Endodermal cell (in vitro differentiated cells): Measurements from ENCODE around the gene KIAA1614. TPM values are rescaled to one million over a fixed set of nuclear protein-coding genes. Genes with fewer than 3 reads are reported as not detected.
"Not testable (repeated sequence)": the region's sequence is repeated elsewhere in the genome, so short reads cannot be mapped to it uniquely, and the experiment has no call there.

ENCODE experiments used
- DNase-seq: peaks from one replicate; pipeline ENCODE4 v3.0.0-alpha.2; 2017
- H3K27ac ChIP-seq: 2 replicates; pipeline ENCODE4 v1.5.1; 2013; ENCODE audit warnings: mild to moderate bottlenecking, low read depth, low read length, moderate library complexity
- H3K27me3 ChIP-seq: 2 replicates; pipeline ENCODE4 v1.6.1; 2013; ENCODE audit warnings: mild to moderate bottlenecking, low read length, moderate library complexity; ENCODE audit not compliant: insufficient read depth, control insufficient read depth, poor library complexity, severe bottlenecking
- H3K36me3 ChIP-seq: 2 replicates; pipeline ENCODE4 v1.7.0; 2013; ENCODE audit warnings: mild to moderate bottlenecking, low read length, moderate library complexity; ENCODE audit not compliant: control insufficient read depth, insufficient read depth
- H3K4me1 ChIP-seq: one replicate; pipeline ENCODE4 v1.7.0; 2013; ENCODE audit warnings: low read length; ENCODE audit not compliant: control insufficient read depth, insufficient read depth
- H3K4me3 ChIP-seq: 2 replicates; pipeline ENCODE4 v1.5.1; 2013; ENCODE audit warnings: mild to moderate bottlenecking, low read length, moderate library complexity
- H3K9ac ChIP-seq: 2 replicates; pipeline ENCODE4 v1.6.1; 2013; ENCODE audit warnings: mild to moderate bottlenecking, low read length, moderate library complexity; ENCODE audit not compliant: poor library complexity, severe bottlenecking; ENCODE audit errors: extremely low read depth
- H3K9me3 ChIP-seq: 2 replicates; pipeline ENCODE4 v1.6.1; 2013; ENCODE audit warnings: mild to moderate bottlenecking, low read length, moderate library complexity; ENCODE audit not compliant: control insufficient read depth
- H3K27ac Mint-ChIP-seq: 2 replicates; pipeline ENCODE4 v1.8.0; 2020; ENCODE audit warnings: mixed read lengths
- H3K27me3 Mint-ChIP-seq: 2 replicates; pipeline ENCODE4 v1.8.0; 2021; ENCODE audit warnings: mild to moderate bottlenecking, mixed read lengths; ENCODE audit not compliant: insufficient read depth
- H3K36me3 Mint-ChIP-seq: 2 replicates; pipeline ENCODE4 v1.8.0; 2020; ENCODE audit warnings: low read depth, mixed read lengths
- H3K4me1 Mint-ChIP-seq: 2 replicates; pipeline ENCODE4 v1.8.0; 2020; ENCODE audit warnings: mixed read lengths
- H3K4me3 Mint-ChIP-seq: 2 replicates; pipeline ENCODE4 v1.8.0; 2020; ENCODE audit warnings: mild to moderate bottlenecking, moderate library complexity, mixed read lengths
- H3K9me3 Mint-ChIP-seq: 2 replicates; pipeline ENCODE4 v1.8.0; 2020; ENCODE audit warnings: mild to moderate bottlenecking, mixed read lengths
- CTCF ChIP-seq: fragments of 200-600 bp; sonication (generic); conservative IDR thresholded peaks from 2 replicates; pipeline ENCODE4 v1.5.0; 2021; ENCODE audit warnings: antibody characterized with exemption, mild to moderate bottlenecking
- WGBS, 2 experiments: methylation state at CpG; one replicate each; pipeline versions ENCODE4 v1.1.5 to v1.1.7; 2013; ENCODE audit warnings: missing lambda C conversion rate in 2 of 2, mixed read lengths in 1 of 2; ENCODE audit not compliant: insufficient coverage in 1 of 2, insufficient read length in 1 of 2; 5-methylcytosine and 5-hydroxymethylcytosine counted together
- total RNA-seq, 2 donors: library from RNA; stranded (reverse); fragmentation: NEBNext Ultra II Directional in 1 of 2; extraction: Animal tissue kit (Norgen Biotek cat#: 25700) in 1 of 2; gene quantifications; 2 replicates in 1 of 2; 3 replicates in 1 of 2; pipeline ENCODE4 v1.2.1, GENCODE V29; 2021

Gene KIAA1614
- total RNA-seq, 2 donors from 2014 or later: 3.3 to 5.8 TPM

DNA sequence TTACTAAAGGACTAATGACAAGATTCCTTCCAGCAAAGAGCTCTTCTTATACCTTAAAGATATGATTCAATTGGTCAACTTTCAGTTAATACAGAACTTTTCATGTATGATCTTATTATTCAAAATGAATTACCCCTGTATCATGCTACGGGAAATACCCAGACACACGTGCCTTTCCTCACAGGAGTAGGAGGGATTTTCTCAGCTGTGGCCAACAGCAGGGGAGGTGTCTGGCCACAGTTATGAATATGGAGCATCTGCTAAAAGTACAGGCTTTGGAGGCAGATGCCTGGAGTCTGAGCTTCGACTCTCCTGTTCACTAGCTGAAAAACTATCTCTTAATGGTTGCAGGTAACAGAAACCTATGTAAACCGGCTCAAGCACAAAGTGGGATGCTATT lies 53.6 kb downstream of the KIAA1614 start:
- no peaks in the 10 kb centered on the region for H3K9me3 Mint-ChIP-seq
- H3K36me3 Mint-ChIP-seq: peaks cover 46% of the 10 kb centered on the region
- no peak overlapping the region for H3K9ac ChIP-seq
- H3K4me1 Mint-ChIP-seq: no peaks in the 10 kb centered on the region
- H3K27ac ChIP-seq: no peak overlapping the region
- TF ChIP-seq CTCF: no peak
- no peak overlapping the region for H3K4me3 Mint-ChIP-seq
- H3K4me1 ChIP-seq: no peaks in the 10 kb centered on the region
- DNase-seq: no peak
- no peaks in the 10 kb centered on the region for H3K27me3 ChIP-seq
- H3K4me3 ChIP-seq: no peak overlapping the region
- no peaks in the 10 kb centered on the region for H3K27me3 Mint-ChIP-seq
- H3K27ac Mint-ChIP-seq: no peak overlapping the region
- H3K9me3 ChIP-seq: no peaks in the 10 kb centered on the region
- peaks cover 29% of the 10 kb centered on the region for H3K36me3 ChIP-seq
- 56 to 84% methylated on average over 1 to 4 of the region's 4 CpGs for WGBS, 2 experiments

GRCh38 chr1:180966744-180967536 lies 54.2 kb downstream of the KIAA1614 start:
- H3K4me3 ChIP-seq: no peak overlapping the region
- 87 to 97% methylated on average over 9 to 15 of the region's 15 CpGs for WGBS, 2 experiments

GRCh38 chr1:180967558-180967957 lies 54.9 kb downstream of the KIAA1614 start:
- Histone ChIP-seq H3K4me3 (no peak overlapping the region), H3K9ac (no peak overlapping the region), H3K9me3 (no peaks in the 10 kb centered on the region), H3K36me3 (peaks cover 32% of the 10 kb centered on the region), H3K27me3 (no peaks in the 10 kb centered on the region), H3K27ac (no peak overlapping the region), H3K4me1 (no peaks in the 10 kb centered on the region)
- Mint-ChIP-seq H3K36me3 (peaks cover 51% of the 10 kb centered on the region), H3K27me3 (no peaks in the 10 kb centered on the region), H3K27ac (no peak overlapping the region), H3K9me3 (no peaks in the 10 kb centered on the region), H3K4me1 (no peaks in the 10 kb centered on the region), H3K4me3 (no peak overlapping the region)
- WGBS, 2 experiments: 92% methylated on average over 1 of the region's 1 CpG
- DNase-seq: no peak
- no peak for TF ChIP-seq CTCF

More at GRCh38 chr1:180966744-180967536, 54.2 kb downstream of the KIAA1614 start:
- no peak overlapping the region for H3K27ac ChIP-seq
- no peaks in the 10 kb centered on the region for H3K9me3 ChIP-seq
- H3K9ac ChIP-seq: no peak overlapping the region
- peaks cover 29% of the 10 kb centered on the region for H3K36me3 ChIP-seq
- H3K27me3 ChIP-seq: no peaks in the 10 kb centered on the region
- Mint-ChIP-seq H3K27me3 (no peaks in the 10 kb centered on the region), H3K36me3 (peaks cover 47% of the 10 kb centered on the region), H3K27ac (no peak overlapping the region), H3K4me1 (no peaks in the 10 kb centered on the region), H3K9me3 (no peaks in the 10 kb centered on the region), H3K4me3 (no peak overlapping the region)
- DNase-seq: no peak
- no peaks in the 10 kb centered on the region for H3K4me1 ChIP-seq
- TF ChIP-seq CTCF: no peak

DNA sequence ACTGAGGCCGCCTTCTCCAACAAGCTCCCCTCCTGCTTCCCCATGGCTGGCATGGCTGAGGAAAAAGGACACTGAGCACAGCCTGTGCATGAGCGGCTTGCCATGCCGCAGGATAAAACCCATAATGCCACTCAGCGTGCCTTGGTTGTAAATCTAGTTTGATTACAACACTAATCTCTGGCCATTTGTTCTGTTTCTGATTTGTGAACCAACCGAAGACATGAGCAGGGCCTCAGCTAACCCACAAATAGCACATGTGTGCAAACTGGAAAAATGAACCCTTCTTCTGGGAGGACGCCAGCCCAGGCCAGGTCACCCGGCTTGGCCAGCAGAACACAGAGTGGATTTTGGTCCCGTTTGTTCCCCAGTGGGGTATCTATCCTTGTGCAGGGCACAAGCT lies 56.1 kb downstream of the KIAA1614 start:
- not testable (repeated sequence) for H3K9me3 Mint-ChIP-seq, H3K4me1 ChIP-seq, H3K9me3 ChIP-seq, H3K27ac Mint-ChIP-seq, H3K27me3 Mint-ChIP-seq, H3K27me3 ChIP-seq, H3K4me1 Mint-ChIP-seq, H3K27ac ChIP-seq, H3K4me3 ChIP-seq, H3K4me3 Mint-ChIP-seq, H3K9ac ChIP-seq, DNase-seq
- H3K36me3 ChIP-seq: peaks cover 41% of the 10 kb centered on the region
- peaks cover 60% of the 10 kb centered on the region for H3K36me3 Mint-ChIP-seq
- 96 to 100% methylated on average over 5 to 8 of the region's 8 CpGs for WGBS, 2 experiments
